ENCODE data around the gene ARL5B.
"Not testable (repeated sequence)": the region's sequence is repeated elsewhere in the genome, so short reads cannot be mapped to it uniquely, and the experiment has no call there.

Gene ARL5B, protein sequence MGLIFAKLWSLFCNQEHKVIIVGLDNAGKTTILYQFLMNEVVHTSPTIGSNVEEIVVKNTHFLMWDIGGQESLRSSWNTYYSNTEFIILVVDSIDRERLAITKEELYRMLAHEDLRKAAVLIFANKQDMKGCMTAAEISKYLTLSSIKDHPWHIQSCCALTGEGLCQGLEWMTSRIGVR

GRCh38 chr10:18659125-18659818, at the start of gene ARL5B:
ARL5B (plus strand) TSS chr10:18659431; CDS start chr10:18659638, 207 bp downstream.
- H3K27me3 ChIP-seq (ENCODE audit: insufficient read depth, low read length): no peaks in the 10 kb centered on the region
- H3K4me1 ChIP-seq (ENCODE audit: insufficient read depth, low read length): peaks cover 16% of the 10 kb centered on the region
- H3K36me3 ChIP-seq (ENCODE audit: insufficient read depth, low read length): no peaks in the 10 kb centered on the region
- peak within 1 kb of the TSS; percentile 96 for H3K4me3 ChIP-seq (ENCODE audit: low read length)
- peaks cover 2% of the 10 kb centered on the region for H3K9me3 ChIP-seq (ENCODE audit: low read length)
- peak within 1 kb of the TSS; percentile 86 for H2AFZ ChIP-seq (ENCODE audit: low read depth, low read length)

- no peak overlapping the region for H3K4me3 ChIP-seq (ENCODE audit: low read length)
- no peaks in the 10 kb centered on the region for H3K27me3 ChIP-seq (ENCODE audit: insufficient read depth, low read length)
- no peak overlapping the region for H2AFZ ChIP-seq (ENCODE audit: low read depth, low read length)
- H3K4me1 ChIP-seq (ENCODE audit: insufficient read depth, low read length): peaks cover 3% of the 10 kb centered on the region
- H3K9me3 ChIP-seq (ENCODE audit: low read length): no peaks in the 10 kb centered on the region
- H3K36me3 ChIP-seq (ENCODE audit: insufficient read depth, low read length): peaks cover 16% of the 10 kb centered on the region
These were observed 48.7 kb upstream of the ARL5B start for GRCh38 chr10:18610517-18610916.

- Histone ChIP-seq H3K9me3 (ENCODE audit: low read length) (no peaks in the 10 kb centered on the region), H3K36me3 (ENCODE audit: insufficient read depth, low read length) (peaks cover 19% of the 10 kb centered on the region), H3K4me1 (ENCODE audit: insufficient read depth, low read length) (peaks cover 3% of the 10 kb centered on the region)
These were observed 48.1 kb upstream of the ARL5B start for GRCh38 chr10:18611168-18611567.

DNA sequence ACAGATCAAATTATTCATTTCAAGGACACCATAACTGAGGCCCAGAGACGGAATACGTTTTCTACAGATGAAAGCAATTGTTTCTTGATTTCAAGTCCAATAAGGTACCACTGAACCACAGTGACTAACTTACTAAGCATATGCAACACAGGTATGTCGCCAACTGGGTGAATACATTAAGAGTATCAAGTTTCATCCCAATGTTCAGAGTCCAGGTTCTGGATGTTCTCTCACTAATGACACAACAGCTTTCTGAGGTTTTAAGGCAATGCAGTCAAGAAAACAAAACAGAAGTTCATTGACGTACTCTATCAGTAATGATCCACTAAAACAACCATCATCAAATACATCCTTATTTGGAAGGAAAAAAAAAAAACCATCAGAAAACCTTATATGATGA, 43.6 kb upstream of the ARL5B start:
- no peak overlapping the region for H3K4me3 ChIP-seq (ENCODE audit: low read length)
- H2AFZ ChIP-seq (ENCODE audit: low read depth, low read length): no peak overlapping the region
- peaks cover 19% of the 10 kb centered on the region for H3K36me3 ChIP-seq (ENCODE audit: insufficient read depth, low read length)
- no peaks in the 10 kb centered on the region for H3K9me3 ChIP-seq (ENCODE audit: low read length)
- H3K27me3 ChIP-seq (ENCODE audit: insufficient read depth, low read length): no peaks in the 10 kb centered on the region
- H3K4me1 ChIP-seq (ENCODE audit: insufficient read depth, low read length): no peaks in the 10 kb centered on the region

More at GRCh38 chr10:18611168-18611567, 48.1 kb upstream of the ARL5B start:
- no peaks in the 10 kb centered on the region for H3K27me3 ChIP-seq (ENCODE audit: insufficient read depth, low read length)
- H2AFZ ChIP-seq (ENCODE audit: low read depth, low read length): no peak overlapping the region
- no peak overlapping the region for H3K4me3 ChIP-seq (ENCODE audit: low read length)

- Histone ChIP-seq H2AFZ (ENCODE audit: low read depth, low read length) (no peak overlapping the region), H3K36me3 (ENCODE audit: insufficient read depth, low read length) (peaks cover 25% of the 10 kb centered on the region)
These were observed 42.9 kb upstream of the ARL5B start for GRCh38 chr10:18616337-18616736.

DNA sequence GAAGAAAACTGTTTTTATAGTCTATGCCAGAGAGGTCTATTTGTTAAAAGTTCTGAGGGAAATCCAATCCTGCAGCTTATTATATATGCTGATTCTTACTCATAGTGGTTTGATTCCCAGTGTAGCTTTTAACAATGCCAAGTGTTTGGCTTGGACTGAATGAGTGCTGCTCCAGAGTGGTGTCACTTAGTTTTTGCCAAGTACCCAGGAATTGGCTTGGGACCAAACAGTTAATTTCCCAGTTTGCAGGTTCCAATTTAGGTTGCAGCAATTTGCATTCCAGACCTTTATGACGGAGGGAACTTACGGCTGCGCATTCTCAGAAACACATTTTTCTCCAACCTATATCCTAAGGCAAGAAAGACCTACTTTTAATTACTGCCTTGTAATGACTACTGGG, 40.2 kb upstream of the ARL5B start:
- H2AFZ ChIP-seq (ENCODE audit: low read depth, low read length): no peak overlapping the region
- no peaks in the 10 kb centered on the region for H3K9me3 ChIP-seq (ENCODE audit: low read length)
- no peaks in the 10 kb centered on the region for H3K4me1 ChIP-seq (ENCODE audit: insufficient read depth, low read length)
- peaks cover 17% of the 10 kb centered on the region for H3K36me3 ChIP-seq (ENCODE audit: insufficient read depth, low read length)
- no peak overlapping the region for H3K4me3 ChIP-seq (ENCODE audit: low read length)
- H3K27me3 ChIP-seq (ENCODE audit: insufficient read depth, low read length): no peaks in the 10 kb centered on the region

More at GRCh38 chr10:18616337-18616736, 42.9 kb upstream of the ARL5B start:
- H3K9me3 ChIP-seq (ENCODE audit: low read length): no peaks in the 10 kb centered on the region
- H3K4me1 ChIP-seq (ENCODE audit: insufficient read depth, low read length): no peaks in the 10 kb centered on the region
- no peaks in the 10 kb centered on the region for H3K27me3 ChIP-seq (ENCODE audit: insufficient read depth, low read length)
- H3K4me3 ChIP-seq (ENCODE audit: low read length): no peak overlapping the region

DNA sequence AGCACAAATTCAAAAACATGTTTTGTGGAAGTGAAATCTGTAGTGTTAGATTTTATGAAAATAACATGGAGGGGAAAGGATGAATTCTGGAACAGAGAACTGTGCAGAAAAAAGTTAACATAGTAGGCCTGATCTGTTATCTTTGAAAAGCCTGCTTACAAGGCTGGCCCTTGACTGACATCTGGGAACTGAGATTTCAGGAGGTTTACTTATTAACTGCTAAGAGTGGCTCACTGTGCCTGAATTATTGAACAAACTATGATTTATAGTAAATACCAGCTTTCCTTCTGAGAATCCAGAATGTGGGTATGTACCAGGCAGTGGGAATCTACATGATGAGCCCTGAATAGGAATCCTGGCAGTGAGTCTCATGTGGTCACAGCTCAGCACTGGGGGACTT, 38.4 kb upstream of the ARL5B start:
- Histone ChIP-seq H2AFZ (ENCODE audit: low read depth, low read length) (no peak overlapping the region), H3K27me3 (ENCODE audit: insufficient read depth, low read length) (no peaks in the 10 kb centered on the region), H3K4me1 (ENCODE audit: insufficient read depth, low read length) (no peaks in the 10 kb centered on the region), H3K4me3 (ENCODE audit: low read length) (no peak overlapping the region), H3K9me3 (ENCODE audit: low read length) (no peaks in the 10 kb centered on the region), H3K36me3 (ENCODE audit: insufficient read depth, low read length) (peaks cover 12% of the 10 kb centered on the region)

- H3K4me3 ChIP-seq (ENCODE audit: low read length); H3K27me3 ChIP-seq (ENCODE audit: insufficient read depth, low read length); H2AFZ ChIP-seq (ENCODE audit: low read depth, low read length); H3K4me1 ChIP-seq (ENCODE audit: insufficient read depth, low read length); H3K36me3 ChIP-seq (ENCODE audit: insufficient read depth, low read length); H3K9me3 ChIP-seq (ENCODE audit: low read length): not testable (repeated sequence)
These were observed 35.6 kb upstream of the ARL5B start for GRCh38 chr10:18623671-18624070.

- H2AFZ ChIP-seq (ENCODE audit: low read depth, low read length): no peak overlapping the region
- H3K4me3 ChIP-seq (ENCODE audit: low read length): no peak overlapping the region
- peaks cover 7% of the 10 kb centered on the region for H3K4me1 ChIP-seq (ENCODE audit: insufficient read depth, low read length)
- H3K36me3 ChIP-seq (ENCODE audit: insufficient read depth, low read length): peaks cover 6% of the 10 kb centered on the region
- no peaks in the 10 kb centered on the region for H3K9me3 ChIP-seq (ENCODE audit: low read length)
- no peaks in the 10 kb centered on the region for H3K27me3 ChIP-seq (ENCODE audit: insufficient read depth, low read length)
These were observed 33.3 kb upstream of the ARL5B start for GRCh38 chr10:18625886-18626285.

DNA sequence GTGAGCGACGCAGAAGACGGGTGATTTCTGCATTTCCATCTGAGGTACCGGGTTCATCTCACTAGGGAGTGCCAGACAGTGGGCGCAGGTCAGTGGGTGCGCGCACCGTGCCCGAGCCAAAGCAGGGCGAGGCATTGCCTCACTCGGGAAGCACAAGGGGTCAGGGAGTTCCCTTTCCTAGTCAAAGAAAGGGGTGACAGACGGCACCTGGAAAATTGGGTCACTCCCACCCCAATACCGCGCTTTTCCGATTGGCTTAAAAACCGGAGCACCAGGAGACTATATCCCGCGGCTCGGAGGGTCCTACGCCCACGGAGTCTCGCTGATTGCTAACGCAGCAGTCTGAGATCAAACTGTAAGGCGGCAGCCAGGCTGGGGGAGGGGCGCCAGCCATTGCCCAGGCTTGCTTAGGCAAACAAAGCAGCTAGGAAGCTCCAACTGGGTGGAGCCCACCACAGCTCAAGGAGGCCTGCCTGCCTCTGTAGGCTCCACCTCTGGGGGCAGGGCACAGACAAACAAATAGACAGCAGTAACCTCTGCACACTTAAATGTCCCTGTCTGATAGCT, 31.7 kb upstream of the ARL5B start:
- peak overlapping the region; percentile 87 for H2AFZ ChIP-seq (ENCODE audit: low read depth, low read length)
- not testable (repeated sequence) for H3K9me3 ChIP-seq (ENCODE audit: low read length); H3K36me3 ChIP-seq (ENCODE audit: insufficient read depth, low read length); H3K27me3 ChIP-seq (ENCODE audit: insufficient read depth, low read length); H3K4me1 ChIP-seq (ENCODE audit: insufficient read depth, low read length)
- H3K4me3 ChIP-seq (ENCODE audit: low read length): peak overlapping the region; percentile 57

- not testable (repeated sequence) for H3K4me1 ChIP-seq (ENCODE audit: insufficient read depth, low read length); H2AFZ ChIP-seq (ENCODE audit: low read depth, low read length); H3K36me3 ChIP-seq (ENCODE audit: insufficient read depth, low read length); H3K4me3 ChIP-seq (ENCODE audit: low read length); H3K9me3 ChIP-seq (ENCODE audit: low read length); H3K27me3 ChIP-seq (ENCODE audit: insufficient read depth, low read length)
These were observed 26.7 kb upstream of the ARL5B start for GRCh38 chr10:18632500-18632899.

DNA sequence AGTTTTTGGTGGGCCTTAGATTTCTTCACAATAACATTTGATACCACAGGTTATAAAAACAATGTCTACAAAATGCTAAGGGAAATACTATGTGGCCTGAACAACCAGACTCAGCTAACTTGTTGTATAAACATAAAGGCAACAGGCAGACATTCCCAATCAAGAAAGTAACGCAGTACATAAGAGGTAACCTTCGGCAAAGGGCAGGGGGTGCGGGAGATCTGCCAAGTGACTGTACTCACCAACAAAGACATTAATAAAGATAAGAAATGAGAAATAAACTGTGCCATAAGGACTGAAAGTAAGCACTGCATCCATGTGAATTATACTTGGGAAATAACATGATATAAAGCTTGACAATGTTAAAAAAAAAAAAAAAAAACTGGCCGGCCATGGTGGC, 23.2 kb upstream of the ARL5B start:
- Histone ChIP-seq H3K27me3 (ENCODE audit: insufficient read depth, low read length) (no peaks in the 10 kb centered on the region), H3K4me3 (ENCODE audit: low read length) (no peak overlapping the region), H2AFZ (ENCODE audit: low read depth, low read length) (no peak overlapping the region), H3K36me3 (ENCODE audit: insufficient read depth, low read length) (no peaks in the 10 kb centered on the region), H3K4me1 (ENCODE audit: insufficient read depth, low read length) (no peaks in the 10 kb centered on the region), H3K9me3 (ENCODE audit: low read length) (no peaks in the 10 kb centered on the region)

DNA sequence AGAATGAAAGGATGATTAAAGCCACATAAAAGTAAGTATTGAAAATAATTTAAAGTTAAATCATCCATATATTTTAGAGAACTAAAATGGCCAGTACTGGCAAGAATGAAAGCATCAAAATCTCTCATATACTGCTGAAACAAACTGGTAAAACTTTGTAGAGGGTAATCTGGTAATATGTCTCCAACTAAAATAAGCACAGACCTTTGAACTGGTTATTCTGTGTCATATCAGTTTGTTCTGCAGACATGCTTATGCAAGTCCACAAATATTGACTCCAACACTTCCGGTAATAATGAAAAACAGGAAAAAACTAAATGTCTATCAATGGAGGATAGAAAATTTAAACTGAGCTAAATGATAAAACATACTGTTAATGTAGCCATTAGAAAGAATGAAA, 21.8 kb upstream of the ARL5B start:
- not testable (repeated sequence) for H3K27me3 ChIP-seq (ENCODE audit: insufficient read depth, low read length); H2AFZ ChIP-seq (ENCODE audit: low read depth, low read length); H3K4me1 ChIP-seq (ENCODE audit: insufficient read depth, low read length); H3K4me3 ChIP-seq (ENCODE audit: low read length); H3K9me3 ChIP-seq (ENCODE audit: low read length); H3K36me3 ChIP-seq (ENCODE audit: insufficient read depth, low read length)
